ENCODE data around the gene CP. TPM values are rescaled to one million over a fixed set of nuclear protein-coding genes. Genes with fewer than 3 reads are reported as not detected.
A peak's percentile ranks its signal among the peaks of the same experiment; 100 is the strongest.
"Not testable (repeated sequence)": the region's sequence is repeated elsewhere in the genome, so short reads cannot be mapped to it uniquely, and the experiment has no call there.

The CP gene
- total RNA-seq, 2 experiments from 2014 or later = not detected

DNA sequence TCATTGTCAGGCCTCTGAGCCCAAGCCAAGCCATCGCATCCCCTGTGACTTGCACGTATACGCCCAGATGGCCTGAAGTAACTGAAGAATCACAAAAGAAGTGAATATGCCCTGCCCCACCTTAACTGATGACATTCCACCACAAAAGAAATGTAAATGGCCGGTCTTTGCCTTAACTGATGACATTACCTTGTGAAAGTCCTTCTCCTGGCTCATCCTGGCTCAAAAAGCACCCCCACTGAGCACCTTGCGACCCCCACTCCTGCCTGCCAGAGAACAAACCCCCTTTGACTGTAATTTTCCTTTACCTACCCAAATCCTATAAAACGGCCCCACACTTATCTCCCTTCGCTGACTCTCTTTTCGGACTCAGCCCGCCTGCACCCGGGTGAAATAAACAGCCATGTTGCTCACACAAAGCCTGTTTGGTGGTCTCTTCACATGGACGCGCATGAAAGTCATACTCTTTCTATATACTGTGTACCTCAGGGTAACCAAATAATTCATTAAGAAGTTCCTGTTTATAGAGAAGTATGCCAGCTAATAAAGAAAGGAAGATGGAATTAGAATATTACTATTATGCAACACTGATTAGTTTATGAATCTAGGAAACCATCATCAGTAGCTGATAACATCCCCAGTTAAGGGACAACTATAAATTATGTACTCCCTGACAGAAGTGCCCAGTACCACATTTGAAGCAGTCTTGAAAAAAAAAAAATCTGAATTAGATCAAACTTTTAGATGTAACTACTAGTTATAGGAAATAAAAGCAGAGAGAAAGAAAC, 24.6 kb downstream of the CP start:
- H3K36me3 Mint-ChIP-seq (ENCODE audit: low read depth); POLR2A ChIA-PET; H3K9me3 Mint-ChIP-seq; H3K4me3 Mint-ChIP-seq; H3K4me1 Mint-ChIP-seq; DNase-seq; H3K27ac Mint-ChIP-seq: not testable (repeated sequence)
- CTCF ChIA-PET = interaction anchor here (0.6 kb wide), 1 partner anchor 105 kb away, joined by 4 read pairs; no protein-coding TSS in a partner anchor
- peaks cover 49% of the 10 kb centered on the region for H3K27me3 Mint-ChIP-seq

GRCh38 chr3:149195221-149195620, 26.4 kb downstream of the CP start:
- Mint-ChIP-seq H3K27me3 (peaks cover 50% of the 10 kb centered on the region), H3K4me1 (no peaks in the 10 kb centered on the region), H3K27ac (no peak overlapping the region), H3K36me3 (ENCODE audit: low read depth) (no peaks in the 10 kb centered on the region), H3K4me3 (no peak overlapping the region), H3K9me3 (no peaks in the 10 kb centered on the region)
- POLR2A ChIA-PET = no interaction called here
- no peak for DNase-seq
- CTCF ChIA-PET = no interaction called here

GRCh38 chr3:149188494-149188893, 33.1 kb downstream of the CP start:
- Mint-ChIP-seq H3K36me3 (ENCODE audit: low read depth) (no peaks in the 10 kb centered on the region), H3K4me3 (no peak overlapping the region), H3K4me1 (no peaks in the 10 kb centered on the region), H3K27me3 (peaks cover 17% of the 10 kb centered on the region), H3K9me3 (no peaks in the 10 kb centered on the region), H3K27ac (no peak overlapping the region)
- no peak for DNase-seq
- POLR2A ChIA-PET = no interaction called here
- CTCF ChIA-PET = interaction anchor here (0.6 to 0.7 kb wide), 2 partner anchors 63 to 198 kb away, joined by 3 to 5 read pairs; no protein-coding TSS in a partner anchor

DNA sequence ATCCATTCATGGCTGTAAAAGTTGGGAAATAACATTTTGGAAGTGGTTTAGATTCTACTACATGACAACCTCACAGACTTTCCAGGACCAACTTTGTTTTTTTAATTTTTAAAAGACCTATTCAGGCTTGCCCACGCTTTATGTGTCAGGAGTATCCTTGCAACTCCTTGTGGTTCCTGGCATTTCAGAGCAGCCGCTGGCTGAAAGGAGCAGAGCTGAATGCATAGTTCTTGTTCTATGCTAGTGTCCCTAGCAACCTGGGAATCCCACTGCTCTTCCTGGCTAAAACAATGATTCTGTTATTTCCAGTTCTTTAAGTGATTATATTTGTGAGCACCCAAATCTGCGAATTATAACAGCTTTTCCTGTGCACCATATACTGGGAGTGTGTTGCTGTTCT, 34.9 kb downstream of the CP start:
- H3K27ac Mint-ChIP-seq = no peak overlapping the region
- no peak for DNase-seq
- H3K36me3 Mint-ChIP-seq (ENCODE audit: low read depth) = no peaks in the 10 kb centered on the region
- ChIA-PET CTCF (no interaction called here), POLR2A (no interaction called here)
- H3K4me3 Mint-ChIP-seq = no peak overlapping the region
- H3K27me3 Mint-ChIP-seq = peaks cover 13% of the 10 kb centered on the region
- H3K9me3 Mint-ChIP-seq = no peaks in the 10 kb centered on the region
- H3K4me1 Mint-ChIP-seq = no peaks in the 10 kb centered on the region

GRCh38 chr3:149186219-149186618, 35.4 kb downstream of the CP start:
- Mint-ChIP-seq H3K4me1 (no peaks in the 10 kb centered on the region), H3K27me3 (peaks cover 12% of the 10 kb centered on the region), H3K27ac (no peak overlapping the region), H3K4me3 (no peak overlapping the region), H3K36me3 (ENCODE audit: low read depth) (no peaks in the 10 kb centered on the region), H3K9me3 (no peaks in the 10 kb centered on the region)
- ChIA-PET CTCF (no interaction called here), POLR2A (no interaction called here)
- no peak for DNase-seq

DNA sequence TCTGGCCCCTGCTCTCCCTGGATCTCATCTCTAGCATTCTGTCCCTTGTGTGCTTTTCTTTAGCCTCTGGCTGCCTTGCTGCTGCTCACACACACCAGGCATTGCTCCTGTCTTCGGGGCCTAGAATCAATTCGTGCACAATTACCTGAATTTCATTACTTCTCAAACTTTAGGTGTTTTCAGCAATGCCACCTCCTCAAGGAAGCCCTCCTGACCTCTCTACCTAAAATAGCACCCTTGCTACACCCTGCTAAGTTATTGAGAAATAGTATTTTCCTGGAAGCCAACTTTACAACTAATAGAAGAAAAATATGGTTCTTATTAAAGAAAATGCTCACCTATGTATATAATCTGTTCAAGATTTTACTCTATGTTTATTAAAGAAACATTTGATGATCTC, 40.4 kb downstream of the CP start:
- H3K4me1 Mint-ChIP-seq = no peaks in the 10 kb centered on the region
- H3K27ac Mint-ChIP-seq = no peak overlapping the region
- H3K9me3 Mint-ChIP-seq = no peaks in the 10 kb centered on the region
- H3K36me3 Mint-ChIP-seq (ENCODE audit: low read depth) = peaks cover 4% of the 10 kb centered on the region
- POLR2A ChIA-PET = no interaction called here
- no peak overlapping the region for H3K4me3 Mint-ChIP-seq
- CTCF ChIA-PET = no interaction called here
- no peak for DNase-seq
- no peaks in the 10 kb centered on the region for H3K27me3 Mint-ChIP-seq

GRCh38 chr3:149180057-149180573, 41.5 kb downstream of the CP start:
- H3K4me3 Mint-ChIP-seq = no peak overlapping the region
- H3K9me3 Mint-ChIP-seq = no peaks in the 10 kb centered on the region
- H3K4me1 Mint-ChIP-seq = peaks cover 2% of the 10 kb centered on the region
- no peaks in the 10 kb centered on the region for H3K27me3 Mint-ChIP-seq
- CTCF ChIA-PET = interaction anchor here (0.6 kb wide), 1 partner anchor 367 kb away, joined by 3 read pairs; no protein-coding TSS in a partner anchor
- POLR2A ChIA-PET = interaction anchor here (0.5 kb wide), 1 partner anchor 15 kb away, joined by 3 read pairs; no protein-coding TSS in a partner anchor
- peaks cover 10% of the 10 kb centered on the region for H3K36me3 Mint-ChIP-seq (ENCODE audit: low read depth)
- DNase-seq = no peak
- no peak overlapping the region for H3K27ac Mint-ChIP-seq

- ChIA-PET CTCF (interaction anchor here (0.6 kb wide), 1 partner anchor 425 kb away, joined by 3 read pairs; no protein-coding TSS in a partner anchor), POLR2A (no interaction called here)
- Mint-ChIP-seq H3K4me3 (no peak overlapping the region), H3K4me1 (peaks cover 8% of the 10 kb centered on the region), H3K9me3 (no peaks in the 10 kb centered on the region), H3K27ac (no peak overlapping the region), H3K27me3 (no peaks in the 10 kb centered on the region), H3K36me3 (ENCODE audit: low read depth) (peaks cover 11% of the 10 kb centered on the region)
- DNase-seq = no peak
Observed at GRCh38 chr3:149179220-149179619, 42.4 kb downstream of the CP start.

DNA sequence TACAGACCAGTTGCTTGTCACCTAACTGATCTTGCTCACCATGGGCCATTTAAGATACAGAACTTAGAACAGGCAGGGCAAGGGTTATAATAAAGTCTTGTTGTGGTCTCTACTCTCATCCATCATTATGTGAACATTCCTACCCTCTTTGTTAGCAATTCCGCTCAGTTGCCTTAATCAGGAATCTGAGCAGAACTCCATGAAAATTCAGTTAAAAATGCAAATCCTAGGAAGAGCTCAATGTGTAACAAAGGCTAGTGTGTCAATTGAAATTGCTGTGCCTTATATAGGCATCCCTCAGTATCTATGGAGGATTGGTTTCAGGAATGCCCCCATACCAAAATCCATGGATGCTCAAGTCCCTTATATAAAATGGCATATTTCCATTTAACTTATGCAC, 44.5 kb downstream of the CP start:
- H3K4me1 Mint-ChIP-seq = peaks cover 11% of the 10 kb centered on the region
- H3K9me3 Mint-ChIP-seq = no peaks in the 10 kb centered on the region
- H3K36me3 Mint-ChIP-seq (ENCODE audit: low read depth) = peaks cover 26% of the 10 kb centered on the region
- ChIA-PET CTCF (no interaction called here), POLR2A (no interaction called here)
- H3K27ac Mint-ChIP-seq = no peak overlapping the region
- no peak overlapping the region for H3K4me3 Mint-ChIP-seq
- no peak for DNase-seq
- H3K27me3 Mint-ChIP-seq = no peaks in the 10 kb centered on the region

DNA sequence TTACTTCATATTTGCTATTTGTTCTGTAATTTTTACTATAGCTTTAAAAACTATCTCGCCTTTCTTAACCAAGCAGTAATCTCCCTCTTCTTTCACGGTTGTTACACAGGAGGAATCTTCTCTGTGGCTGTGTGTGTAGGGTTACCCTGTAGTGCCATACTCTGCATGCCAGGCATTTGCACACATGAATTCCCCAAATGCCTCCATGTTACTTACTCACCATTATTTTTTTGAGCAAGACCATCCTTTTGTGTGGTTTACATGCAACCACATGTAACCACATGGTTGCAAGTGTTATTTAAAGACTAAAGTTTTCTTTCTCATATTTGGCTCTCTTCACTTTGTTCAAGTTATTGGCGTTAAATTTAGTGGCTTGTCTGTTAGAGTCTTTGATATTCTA, 46.7 kb downstream of the CP start:
- peaks cover 11% of the 10 kb centered on the region for H3K4me1 Mint-ChIP-seq
- no peaks in the 10 kb centered on the region for H3K27me3 Mint-ChIP-seq
- H3K27ac Mint-ChIP-seq = no peak overlapping the region
- peak; percentile 11 for DNase-seq
- H3K4me3 Mint-ChIP-seq = no peak overlapping the region
- CTCF ChIA-PET = no interaction called here
- POLR2A ChIA-PET = no interaction called here
- peaks cover 38% of the 10 kb centered on the region for H3K36me3 Mint-ChIP-seq (ENCODE audit: low read depth)
- no peaks in the 10 kb centered on the region for H3K9me3 Mint-ChIP-seq

DNA sequence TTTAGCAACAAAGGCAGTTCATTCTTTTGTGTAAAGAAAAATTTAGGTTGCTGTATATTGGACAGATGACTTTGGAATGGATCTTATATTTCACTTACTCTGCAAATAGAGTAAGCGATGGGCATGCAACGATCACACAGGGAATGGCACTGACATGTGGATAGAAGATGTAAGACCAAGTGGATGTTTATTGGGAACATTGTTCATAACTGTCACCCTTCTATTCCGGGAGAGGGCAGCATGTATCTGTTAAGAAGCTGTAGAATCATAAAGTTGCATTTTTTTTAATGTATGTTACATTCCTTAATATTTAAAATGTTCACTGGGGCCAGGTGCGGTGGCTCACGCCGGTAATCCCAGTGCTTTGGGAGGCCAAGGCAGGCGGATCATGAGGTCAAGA, 51.0 kb downstream of the CP start:
- Mint-ChIP-seq H3K4me3 (no peak overlapping the region), H3K9me3 (no peaks in the 10 kb centered on the region), H3K4me1 (peaks cover 10% of the 10 kb centered on the region), H3K27me3 (no peaks in the 10 kb centered on the region), H3K27ac (no peak overlapping the region), H3K36me3 (ENCODE audit: low read depth) (peaks cover 45% of the 10 kb centered on the region)
- DNase-seq = no peak
- ChIA-PET POLR2A (no interaction called here), CTCF (no interaction called here)

DNA sequence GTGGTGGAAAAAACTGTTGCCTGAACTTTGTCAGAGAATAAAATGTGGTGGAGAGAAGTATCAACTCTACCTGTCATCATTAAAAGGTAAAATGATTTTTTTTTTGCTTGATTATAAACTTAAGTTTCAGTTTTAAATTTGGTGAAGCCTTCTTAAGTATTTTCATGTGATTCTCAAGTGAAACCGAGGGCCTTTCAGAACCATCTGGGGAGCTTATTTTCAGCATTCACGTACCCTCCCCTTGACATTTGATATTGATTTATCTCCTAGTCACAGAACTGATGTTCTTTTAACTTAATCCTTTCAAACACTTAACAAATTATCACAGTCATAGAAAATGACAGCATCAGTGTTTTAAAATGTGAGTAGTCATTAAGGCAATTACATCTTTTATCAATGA, 53.7 kb downstream of the CP start:
- no peak overlapping the region for H3K4me3 Mint-ChIP-seq
- H3K4me1 Mint-ChIP-seq = no peaks in the 10 kb centered on the region
- H3K27me3 Mint-ChIP-seq = no peaks in the 10 kb centered on the region
- peaks cover 46% of the 10 kb centered on the region for H3K36me3 Mint-ChIP-seq (ENCODE audit: low read depth)
- POLR2A ChIA-PET = no interaction called here
- CTCF ChIA-PET = no interaction called here
- H3K9me3 Mint-ChIP-seq = no peaks in the 10 kb centered on the region
- no peak for DNase-seq
- H3K27ac Mint-ChIP-seq = no peak overlapping the region

- ChIA-PET POLR2A (no interaction called here), CTCF (no interaction called here)
- Mint-ChIP-seq H3K4me3 (no peak overlapping the region), H3K27ac (no peak overlapping the region), H3K4me1 (peaks cover 1% of the 10 kb centered on the region), H3K36me3 (ENCODE audit: low read depth) (peaks cover 42% of the 10 kb centered on the region), H3K9me3 (no peaks in the 10 kb centered on the region), H3K27me3 (no peaks in the 10 kb centered on the region)
- no peak for DNase-seq
Observed at GRCh38 chr3:149163066-149163465, 58.6 kb downstream of the CP start.

- POLR2A ChIA-PET = no interaction called here
- no peak for DNase-seq
- CTCF ChIA-PET = interaction anchor here (0.6 kb wide), 1 partner anchor 22 kb away, joined by 3 read pairs; no protein-coding TSS in a partner anchor
- Mint-ChIP-seq H3K9me3 (no peaks in the 10 kb centered on the region), H3K36me3 (ENCODE audit: low read depth) (peaks cover 41% of the 10 kb centered on the region), H3K27ac (no peak overlapping the region), H3K4me3 (no peak overlapping the region), H3K4me1 (peaks cover 1% of the 10 kb centered on the region), H3K27me3 (no peaks in the 10 kb centered on the region)
Observed at GRCh38 chr3:149162007-149162406, 59.6 kb downstream of the CP start.

Measured in activated CD4-positive, alpha-beta T cell treated with anti-CD3 and anti-CD28 coated beads, Interleukin-2, amount 10 ng/mL, durations not matched to agents 7 days and 5 days (primary cell).